Measurements from ENCODE around the gene SOCS7. TPM values are rescaled to one million over a fixed set of nuclear protein-coding genes. Genes with fewer than 3 reads are reported as not detected.

The SOCS7 gene
- total RNA-seq, 1 donor from 2014 or later, result 17.8 TPM

- Mint-ChIP-seq H3K4me1 (no peaks in the 10 kb centered on the region), H3K4me3 (no peak overlapping the region), H3K36me3 (peaks cover 25% of the 10 kb centered on the region), H3K27ac (no peak overlapping the region), H3K9me3 (no peaks in the 10 kb centered on the region), H3K27me3 (ENCODE audit: insufficient read depth, low read depth) (peaks cover 2% of the 10 kb centered on the region)
- Histone ChIP-seq H3F3A (ENCODE audit: low read depth) (no peaks in the 10 kb centered on the region), H3K4me3 (no peak overlapping the region), H3K9me3 (ENCODE audit: low read depth) (no peaks in the 10 kb centered on the region), H4K20me1 (ENCODE audit: low read depth) (peaks cover 2% of the 10 kb centered on the region), H2AFZ (replicated peaks) (no peak overlapping the region), H3K4me2 (no peak overlapping the region), H3K4me1 (no peaks in the 10 kb centered on the region), H3K79me2 (ENCODE audit: low read depth) (no peaks in the 10 kb centered on the region), H3K27ac (no peak overlapping the region), H3K27me3 (no peaks in the 10 kb centered on the region), H3K36me3 (peaks cover 5% of the 10 kb centered on the region), H3K9ac (no peak overlapping the region)
- TF ChIP-seq EZH2phosphoT487 (IDR thresholded peaks at IDR 0.05) (no peak), EZH2 (IDR thresholded peaks at IDR 0.05) (no peak), CTCF (IDR thresholded peaks at IDR 0.05) (no peak)
- no peak for DNase-seq (ENCODE audit: low spot score)
Measured at GRCh38 chr17:38369124-38369886, 17.7 kb downstream of the SOCS7 start.

DNA sequence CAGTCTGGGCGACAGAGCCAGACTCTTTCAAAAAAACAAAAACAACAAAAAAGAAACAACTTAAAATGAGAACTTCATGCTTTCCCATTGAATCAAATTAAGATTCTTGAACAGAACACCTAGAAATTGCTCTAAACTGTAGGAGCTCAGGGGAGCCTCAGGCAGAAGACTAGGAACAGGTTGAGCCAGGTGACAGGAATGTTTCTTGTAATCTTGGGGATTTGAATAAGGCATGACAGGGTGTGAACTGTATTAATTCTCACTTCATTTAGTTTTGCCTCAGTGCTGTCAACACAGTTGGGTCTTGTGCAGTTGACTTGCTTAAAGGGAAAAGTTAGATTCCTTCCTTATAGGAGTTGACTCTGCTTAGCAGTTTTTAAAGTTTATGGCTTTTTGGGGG lies 27.8 kb downstream of the SOCS7 start:
- Histone ChIP-seq H3K4me1 (no peaks in the 10 kb centered on the region), H3K9ac (no peak overlapping the region), H3K9me3 (ENCODE audit: low read depth) (no peaks in the 10 kb centered on the region), H3K27me3 (no peaks in the 10 kb centered on the region), H3K79me2 (ENCODE audit: low read depth) (no peaks in the 10 kb centered on the region), H3F3A (ENCODE audit: low read depth) (peaks cover 3% of the 10 kb centered on the region), H3K4me3 (no peak overlapping the region), H3K4me2 (no peak overlapping the region), H3K36me3 (no peaks in the 10 kb centered on the region), H2AFZ (replicated peaks) (no peak overlapping the region), H3K27ac (no peak overlapping the region), H4K20me1 (ENCODE audit: low read depth) (peaks cover 7% of the 10 kb centered on the region)
- DNase-seq (ENCODE audit: low spot score), result no peak
- Mint-ChIP-seq H3K27me3 (ENCODE audit: insufficient read depth, low read depth) (no peaks in the 10 kb centered on the region), H3K9me3 (no peaks in the 10 kb centered on the region), H3K4me1 (peaks cover 6% of the 10 kb centered on the region), H3K36me3 (peaks cover 17% of the 10 kb centered on the region), H3K4me3 (no peak overlapping the region), H3K27ac (no peak overlapping the region)
- TF ChIP-seq EZH2phosphoT487 (IDR thresholded peaks at IDR 0.05) (no peak), EZH2 (IDR thresholded peaks at IDR 0.05) (no peak), CTCF (IDR thresholded peaks at IDR 0.05) (no peak)

- Histone ChIP-seq H3K79me2 (ENCODE audit: low read depth) (no peaks in the 10 kb centered on the region), H3K9ac (no peak overlapping the region), H3K9me3 (ENCODE audit: low read depth) (no peaks in the 10 kb centered on the region), H2AFZ (replicated peaks) (no peak overlapping the region), H3K36me3 (no peaks in the 10 kb centered on the region), H3K4me2 (no peak overlapping the region), H3K27ac (no peak overlapping the region), H3K4me3 (no peak overlapping the region), H3K27me3 (no peaks in the 10 kb centered on the region), H3K4me1 (no peaks in the 10 kb centered on the region), H3F3A (ENCODE audit: low read depth) (no peaks in the 10 kb centered on the region), H4K20me1 (ENCODE audit: low read depth) (peaks cover 3% of the 10 kb centered on the region)
- no peak overlapping the region for H3K4me3 Mint-ChIP-seq
- TF ChIP-seq EZH2 (IDR thresholded peaks at IDR 0.05), result no peak
- no peak for TF ChIP-seq EZH2phosphoT487 (IDR thresholded peaks at IDR 0.05)
- no peak for TF ChIP-seq CTCF (IDR thresholded peaks at IDR 0.05)
- peak overlapping the region; percentile 16 for H3K27ac Mint-ChIP-seq
- no peak for DNase-seq (ENCODE audit: low spot score)
- H3K9me3 Mint-ChIP-seq, result no peaks in the 10 kb centered on the region
- H3K36me3 Mint-ChIP-seq, result peaks cover 42% of the 10 kb centered on the region
- H3K4me1 Mint-ChIP-seq, result no peaks in the 10 kb centered on the region
- peaks cover 4% of the 10 kb centered on the region for H3K27me3 Mint-ChIP-seq (ENCODE audit: insufficient read depth, low read depth)
Measured at GRCh38 chr17:38395090-38395489, 43.4 kb downstream of the SOCS7 start.

Data from neural progenitor cell (in vitro differentiated cells).